ENCODE results near the gene TST. TPM values are rescaled to one million over a fixed set of nuclear protein-coding genes. Genes with fewer than 3 reads are reported as not detected.

The TST gene
- total and polyA plus RNA-seq, 2 donors: 13.8 to 17.1 TPM

GRCh38 chr22:37056246-37056645 lies 37.0 kb upstream of the TST start:
- Histone ChIP-seq H3K4me3 (ENCODE audit: low read length in 2 of 2) (no peak overlapping the region), H3K9me3 (ENCODE audit: control insufficient read depth in 2 of 2, insufficient read depth in 1 of 2, low read length in 1 of 2) (peaks cover 0 to 2% of the 10 kb centered on the region in 2 donors), H3K27ac (ENCODE audit: low read depth in 1 of 2, low read length in 1 of 2) (no peak overlapping the region), H3K27me3 (ENCODE audit: control insufficient read depth in 2 of 2, insufficient read depth in 1 of 2, low read length in 1 of 2) (peaks cover 0 to 3% of the 10 kb centered on the region in 2 donors), H3K36me3 (ENCODE audit: control insufficient read depth in 2 of 2, insufficient read depth in 2 of 2, low read length in 1 of 2) (peaks cover 8 to 27% of the 10 kb centered on the region in 2 donors), H3K4me1 (ENCODE audit: control insufficient read depth in 2 of 2, insufficient read depth in 2 of 2, low read length in 2 of 2) (peaks cover 6 to 43% of the 10 kb centered on the region in 2 donors)
- DNase-seq (ENCODE audit: low read depth in 6 of 9, low spot score in 9 of 9): no peak
- 98% methylated on average over 13 of the region's 13 CpGs for WGBS

GRCh38 chr22:37054600-37055365 lies 35.5 kb upstream of the TST start:
- Histone ChIP-seq H3K27me3 (ENCODE audit: control insufficient read depth in 2 of 2, insufficient read depth in 1 of 2, low read length in 1 of 2) (peaks cover 0 to 11% of the 10 kb centered on the region in 2 donors), H3K4me3 (ENCODE audit: low read length in 2 of 2) (no peak overlapping the region), H3K9me3 (ENCODE audit: control insufficient read depth in 2 of 2, insufficient read depth in 1 of 2, low read length in 1 of 2) (peaks cover 0 to 2% of the 10 kb centered on the region in 2 donors), H3K4me1 (ENCODE audit: control insufficient read depth in 2 of 2, insufficient read depth in 2 of 2, low read length in 2 of 2) (peaks cover 6 to 34% of the 10 kb centered on the region in 2 donors), H3K27ac (ENCODE audit: low read depth in 1 of 2, low read length in 1 of 2) (peak overlapping the region in 1 of 2 donors; percentile 28), H3K36me3 (ENCODE audit: control insufficient read depth in 2 of 2, insufficient read depth in 2 of 2, low read length in 1 of 2) (peaks cover 8 to 24% of the 10 kb centered on the region in 2 donors)
- DNase-seq (ENCODE audit: low read depth in 6 of 9, low spot score in 9 of 9): no peak
- 96% methylated on average over 20 of the region's 20 CpGs for WGBS

- H3K27me3 ChIP-seq (ENCODE audit: control insufficient read depth in 2 of 2, insufficient read depth in 1 of 2, low read length in 1 of 2): peaks cover 0 to 11% of the 10 kb centered on the region in 2 donors
- 76% methylated on average over 8 of the region's 8 CpGs for WGBS
- H3K4me3 ChIP-seq (ENCODE audit: low read length in 2 of 2): no peak overlapping the region
- peak in 3 of 9 donors; percentile 50 to 70 (median 58) for DNase-seq (ENCODE audit: low read depth in 6 of 9, low spot score in 9 of 9)
- H3K9me3 ChIP-seq (ENCODE audit: control insufficient read depth in 2 of 2, insufficient read depth in 1 of 2, low read length in 1 of 2): peaks cover 0 to 2% of the 10 kb centered on the region in 2 donors
- peaks cover 6 to 19% of the 10 kb centered on the region in 2 donors for H3K36me3 ChIP-seq (ENCODE audit: control insufficient read depth in 2 of 2, insufficient read depth in 2 of 2, low read length in 1 of 2)
- peak overlapping the region in 1 of 2 donors; percentile 28 for H3K27ac ChIP-seq (ENCODE audit: low read depth in 1 of 2, low read length in 1 of 2)
- H3K4me1 ChIP-seq (ENCODE audit: control insufficient read depth in 2 of 2, insufficient read depth in 2 of 2, low read length in 2 of 2): peaks cover 6 to 32% of the 10 kb centered on the region in 2 donors
Measured at GRCh38 chr22:37054056-37054395, 34.8 kb upstream of the TST start.

GRCh38 chr22:37053310-37054055 lies 34.2 kb upstream of the TST start:
- WGBS: 83% methylated on average over 16 of the region's 16 CpGs
- Histone ChIP-seq H3K36me3 (ENCODE audit: control insufficient read depth in 2 of 2, insufficient read depth in 2 of 2, low read length in 1 of 2) (peaks cover 6 to 19% of the 10 kb centered on the region in 2 donors), H3K27ac (ENCODE audit: low read depth in 1 of 2, low read length in 1 of 2) (peak overlapping the region in 1 of 2 donors; percentile 28), H3K9me3 (ENCODE audit: control insufficient read depth in 2 of 2, insufficient read depth in 1 of 2, low read length in 1 of 2) (peaks cover 0 to 2% of the 10 kb centered on the region in 2 donors), H3K27me3 (ENCODE audit: control insufficient read depth in 2 of 2, insufficient read depth in 1 of 2, low read length in 1 of 2) (peaks cover 0 to 11% of the 10 kb centered on the region in 2 donors), H3K4me3 (ENCODE audit: low read length in 2 of 2) (no peak overlapping the region), H3K4me1 (ENCODE audit: control insufficient read depth in 2 of 2, insufficient read depth in 2 of 2, low read length in 2 of 2) (peaks cover 6 to 32% of the 10 kb centered on the region in 2 donors)
- DNase-seq (ENCODE audit: low read depth in 6 of 9, low spot score in 9 of 9): no peak

- Histone ChIP-seq H3K27ac (ENCODE audit: low read depth in 1 of 2, low read length in 1 of 2) (no peak overlapping the region), H3K4me1 (ENCODE audit: control insufficient read depth in 2 of 2, insufficient read depth in 2 of 2, low read length in 2 of 2) (peaks cover 6 to 32% of the 10 kb centered on the region in 2 donors), H3K9me3 (ENCODE audit: control insufficient read depth in 2 of 2, insufficient read depth in 1 of 2, low read length in 1 of 2) (peaks cover 0 to 2% of the 10 kb centered on the region in 2 donors), H3K4me3 (ENCODE audit: low read length in 2 of 2) (peak overlapping the region in 1 of 2 donors; percentile 73), H3K36me3 (ENCODE audit: control insufficient read depth in 2 of 2, insufficient read depth in 2 of 2, low read length in 1 of 2) (peaks cover 5 to 14% of the 10 kb centered on the region in 2 donors), H3K27me3 (ENCODE audit: control insufficient read depth in 2 of 2, insufficient read depth in 1 of 2, low read length in 1 of 2) (peaks cover 0 to 11% of the 10 kb centered on the region in 2 donors)
- WGBS: 96% methylated on average over 25 of the region's 25 CpGs
- DNase-seq (ENCODE audit: low read depth in 6 of 9, low spot score in 9 of 9): no peak
Measured at GRCh38 chr22:37052386-37053309, 33.4 kb upstream of the TST start.

- H3K36me3 ChIP-seq (ENCODE audit: control insufficient read depth in 2 of 2, insufficient read depth in 2 of 2, low read length in 1 of 2): peaks cover 0 to 6% of the 10 kb centered on the region in 2 donors
- peaks cover 0 to 11% of the 10 kb centered on the region in 2 donors for H3K27me3 ChIP-seq (ENCODE audit: control insufficient read depth in 2 of 2, insufficient read depth in 1 of 2, low read length in 1 of 2)
- peak in 5 of 9 donors; percentile 39 to 78 (median 66) for DNase-seq (ENCODE audit: low read depth in 6 of 9, low spot score in 9 of 9)
- peak within 1 kb of the TSS in 1 of 2 donors; percentile 37 for H3K27ac ChIP-seq (ENCODE audit: low read depth in 1 of 2, low read length in 1 of 2)
- H3K4me3 ChIP-seq (ENCODE audit: low read length in 2 of 2): peak within 1 kb of the TSS; percentile 40 to 73
- H3K9me3 ChIP-seq (ENCODE audit: control insufficient read depth in 2 of 2, insufficient read depth in 1 of 2, low read length in 1 of 2): peaks cover 0 to 2% of the 10 kb centered on the region in 2 donors
- H3K4me1 ChIP-seq (ENCODE audit: control insufficient read depth in 2 of 2, insufficient read depth in 2 of 2, low read length in 2 of 2): peaks cover 6 to 32% of the 10 kb centered on the region in 2 donors
- 6% methylated on average over 89 of the region's 89 CpGs for WGBS
Measured at GRCh38 chr22:37051391-37052385, 32.4 kb upstream of the TST start, which contains the start of gene KCTD17. Gene KCTD17 (plus strand): TSS chr22:37051742. CDS start chr22:37051761, 19 bp downstream.

GRCh38 chr22:37050913-37051312 lies 31.7 kb upstream of the TST start:
- Histone ChIP-seq H3K4me1 (ENCODE audit: control insufficient read depth in 2 of 2, insufficient read depth in 2 of 2, low read length in 2 of 2) (peaks cover 6 to 32% of the 10 kb centered on the region in 2 donors), H3K4me3 (ENCODE audit: low read length in 2 of 2) (no peak overlapping the region), H3K9me3 (ENCODE audit: control insufficient read depth in 2 of 2, insufficient read depth in 1 of 2, low read length in 1 of 2) (no peaks in the 10 kb centered on the region), H3K27me3 (ENCODE audit: control insufficient read depth in 2 of 2, insufficient read depth in 1 of 2, low read length in 1 of 2) (peaks cover 0 to 11% of the 10 kb centered on the region in 2 donors), H3K27ac (ENCODE audit: low read depth in 1 of 2, low read length in 1 of 2) (peak overlapping the region in 1 of 2 donors; percentile 37), H3K36me3 (ENCODE audit: control insufficient read depth in 2 of 2, insufficient read depth in 2 of 2, low read length in 1 of 2) (no peaks in the 10 kb centered on the region)
- 87% methylated on average over 6 of the region's 6 CpGs for WGBS
- no peak for DNase-seq (ENCODE audit: low read depth in 6 of 9, low spot score in 9 of 9)
